Fibroblast of the aortic adventitia (primary cell): ENCODE results near the gene TMEM232. TPM values are rescaled to one million over a fixed set of nuclear protein-coding genes. Genes with fewer than 3 reads are reported as not detected.

Source experiments
- DNase-seq: peaks from one replicate; pipeline ENCODE4 v3.0.0-alpha.2; 2010; ENCODE audit warnings: low read depth
- H3K4me3 ChIP-seq: 2 replicates; pipeline ENCODE4 v1.5.1; 2011; ENCODE audit warnings: low read depth, mild to moderate bottlenecking, control low read depth, low read length, moderate library complexity
- total RNA-seq: library from RNA; depleted of rRNA; stranded (reverse); fragments of >200 nt; gene quantifications from 2 replicates; pipeline ENCODE4 v1.2.3, GENCODE V29; 2012; ENCODE audit warnings: low replicate concordance
- TF ChIP-seq, protein P1 (sequence below): IDR thresholded peaks from 2 replicates; pipeline ENCODE4 v1.5.1; 2011; ENCODE audit warnings: mild to moderate bottlenecking, low read length, control low read depth, inconsistent platforms; ENCODE audit not compliant: insufficient read depth

TMEM232 gene
- total RNA-seq, 1 donor: 4.7 TPM

DNA sequence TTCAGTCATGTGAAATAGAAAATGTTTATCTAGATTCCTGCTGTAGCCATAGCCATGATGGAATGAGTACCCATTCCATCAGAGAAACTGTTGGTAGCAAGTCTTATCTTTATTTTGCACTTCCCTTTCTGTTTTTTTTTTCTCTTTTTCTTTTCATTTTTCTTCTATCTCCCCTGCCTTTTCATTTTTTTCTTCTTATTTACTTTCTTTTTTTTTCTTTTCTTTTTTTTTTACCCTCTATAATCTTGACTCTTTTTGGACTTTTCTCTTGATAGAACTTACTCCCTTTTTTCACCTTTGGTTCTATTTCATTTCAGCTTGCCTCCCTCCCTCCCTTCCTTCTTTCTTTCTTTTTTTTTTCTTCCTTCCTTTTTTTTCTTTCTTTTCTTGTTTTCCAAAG is 27.7 kb upstream of the TMEM232 start:
- H3K4me3 ChIP-seq: no peak overlapping the region
- TF ChIP-seq, protein P1, sequence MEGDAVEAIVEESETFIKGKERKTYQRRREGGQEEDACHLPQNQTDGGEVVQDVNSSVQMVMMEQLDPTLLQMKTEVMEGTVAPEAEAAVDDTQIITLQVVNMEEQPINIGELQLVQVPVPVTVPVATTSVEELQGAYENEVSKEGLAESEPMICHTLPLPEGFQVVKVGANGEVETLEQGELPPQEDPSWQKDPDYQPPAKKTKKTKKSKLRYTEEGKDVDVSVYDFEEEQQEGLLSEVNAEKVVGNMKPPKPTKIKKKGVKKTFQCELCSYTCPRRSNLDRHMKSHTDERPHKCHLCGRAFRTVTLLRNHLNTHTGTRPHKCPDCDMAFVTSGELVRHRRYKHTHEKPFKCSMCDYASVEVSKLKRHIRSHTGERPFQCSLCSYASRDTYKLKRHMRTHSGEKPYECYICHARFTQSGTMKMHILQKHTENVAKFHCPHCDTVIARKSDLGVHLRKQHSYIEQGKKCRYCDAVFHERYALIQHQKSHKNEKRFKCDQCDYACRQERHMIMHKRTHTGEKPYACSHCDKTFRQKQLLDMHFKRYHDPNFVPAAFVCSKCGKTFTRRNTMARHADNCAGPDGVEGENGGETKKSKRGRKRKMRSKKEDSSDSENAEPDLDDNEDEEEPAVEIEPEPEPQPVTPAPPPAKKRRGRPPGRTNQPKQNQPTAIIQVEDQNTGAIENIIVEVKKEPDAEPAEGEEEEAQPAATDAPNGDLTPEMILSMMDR: no peak
- no peak for DNase-seq

DNA sequence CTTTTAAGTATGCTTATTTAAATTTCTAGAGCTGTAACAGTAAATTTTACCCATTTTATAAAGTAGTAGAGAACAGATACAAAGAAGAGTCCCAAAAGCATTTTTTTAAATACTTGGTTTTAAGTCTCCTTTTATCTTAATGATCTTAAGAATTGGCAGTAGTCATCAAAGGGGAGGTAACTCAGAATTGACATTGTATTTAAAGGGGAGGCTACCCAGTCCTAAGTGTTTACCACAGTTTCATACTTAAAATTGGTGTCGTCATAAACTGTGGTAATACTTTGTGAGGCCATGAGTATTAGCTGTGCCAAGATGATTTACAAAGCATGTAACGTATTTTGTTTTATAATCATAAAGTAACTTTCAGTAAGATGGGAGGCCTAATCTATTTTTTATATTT is 27.1 kb upstream of the TMEM232 start:
- H3K4me3 ChIP-seq: no peak overlapping the region
- no peak for DNase-seq
- TF ChIP-seq, protein P1: no peak

DNA sequence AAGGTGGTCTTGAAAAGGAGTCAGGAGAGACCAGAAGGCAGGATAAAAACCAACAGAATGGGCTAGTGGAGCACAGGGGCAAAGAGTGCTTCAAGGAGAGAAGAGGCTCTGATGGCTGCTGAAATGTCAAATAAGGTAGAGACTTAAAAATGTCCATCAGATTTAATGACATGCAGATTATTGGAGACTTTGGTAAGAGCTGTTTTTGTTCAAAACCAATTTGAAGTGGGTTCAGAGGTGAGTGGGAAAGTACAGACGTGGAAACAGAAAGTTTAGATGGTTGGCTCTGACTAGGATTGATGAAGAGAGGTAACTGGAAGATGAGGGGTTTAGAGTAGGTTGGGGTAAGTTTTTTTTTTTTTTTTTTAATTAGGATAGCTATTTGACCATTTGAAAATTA is 26.5 kb upstream of the TMEM232 start:
- DNase-seq: no peak
- TF ChIP-seq, protein P1: no peak
- no peak overlapping the region for H3K4me3 ChIP-seq

DNA sequence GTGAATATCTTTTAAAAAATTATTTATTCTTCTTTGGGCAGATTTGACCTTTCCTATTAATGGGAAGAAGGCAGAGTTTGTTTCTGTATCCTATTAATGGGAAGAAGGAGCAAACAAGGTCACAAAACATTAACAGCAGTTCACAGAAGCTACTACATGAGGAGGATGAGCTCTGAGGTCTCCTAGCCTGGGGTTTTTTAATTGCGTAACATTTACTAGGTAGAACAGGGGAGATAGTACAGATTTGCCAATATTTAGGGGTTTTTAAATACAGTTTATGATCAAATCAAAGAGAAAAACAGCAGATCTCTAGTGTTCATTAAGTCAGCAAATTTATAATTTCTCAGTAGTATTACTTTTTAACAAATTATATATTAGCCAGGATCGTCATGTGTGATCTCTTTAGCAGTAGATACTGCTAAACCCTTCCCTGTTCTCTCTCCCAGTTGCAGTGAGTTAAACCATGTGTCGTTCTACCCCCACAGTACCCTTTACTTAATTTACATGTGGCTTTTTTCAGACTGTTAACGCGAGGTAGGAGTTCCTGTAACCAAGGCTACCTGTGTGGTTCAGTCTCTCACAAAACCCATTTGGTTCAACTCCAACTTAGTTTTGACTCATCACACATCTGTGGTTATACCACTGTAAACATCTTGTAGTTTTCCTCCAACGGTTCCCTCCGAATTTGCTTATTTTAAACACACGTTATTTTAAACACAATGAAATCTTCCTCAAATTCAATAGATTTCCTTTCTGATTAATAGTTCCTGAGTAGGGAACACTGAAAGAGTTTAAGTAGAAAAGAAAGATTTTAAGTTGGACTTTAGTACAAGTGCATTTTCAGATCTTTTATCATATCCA is 25.7 kb upstream of the TMEM232 start:
- H3K4me3 ChIP-seq: no peak overlapping the region
- TF ChIP-seq, protein P1: no peak
- DNase-seq: no peak

DNA sequence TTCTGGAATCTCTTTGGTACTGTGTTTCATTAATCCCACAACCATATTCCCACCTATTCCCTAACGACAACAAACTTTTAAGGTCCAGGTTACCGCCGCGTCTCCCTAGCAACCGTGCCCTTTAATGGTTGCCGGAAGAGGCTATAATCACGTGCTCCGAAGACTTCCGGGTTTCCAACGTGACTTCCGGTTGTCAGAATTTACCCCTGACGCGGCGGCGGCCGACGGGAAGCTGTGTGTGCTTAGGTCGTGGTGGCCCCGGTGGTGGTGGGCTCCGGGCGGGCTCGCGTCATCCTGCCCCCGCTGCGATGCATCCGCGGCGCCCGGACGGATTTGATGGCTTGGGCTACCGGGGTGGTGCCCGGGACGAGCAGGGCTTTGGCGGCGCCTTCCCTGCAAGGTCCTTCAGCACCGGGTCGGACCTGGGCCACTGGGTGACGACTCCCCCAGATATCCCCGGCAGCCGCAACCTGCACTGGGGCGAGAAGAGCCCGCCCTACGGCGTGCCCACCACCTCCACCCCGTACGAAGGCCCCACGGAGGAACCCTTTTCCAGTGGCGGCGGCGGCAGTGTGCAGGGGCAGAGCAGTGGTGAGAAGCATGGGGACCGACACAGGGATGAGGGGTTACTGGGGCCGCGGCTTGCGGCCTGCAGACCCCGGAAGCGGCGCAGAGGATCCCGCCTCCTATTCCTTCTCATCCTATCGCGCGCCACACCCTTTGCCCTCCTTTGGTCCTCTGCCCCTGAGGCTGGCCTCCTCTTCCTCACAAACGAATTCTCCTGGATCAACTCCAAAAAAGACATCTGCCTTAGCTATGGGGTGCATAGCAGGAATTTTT is 12.6 kb upstream of the TMEM232 start, which contains the start of gene SLC25A46:
Gene SLC25A46, plus strand, starts transcription at position 196 of the 840 bp plus-strand sequence. Its CDS starts 113 bp downstream, at position 309.
- TF ChIP-seq, protein P1: no peak
- DNase-seq: peak; percentile 86
- peak within 1 kb of the TSS; percentile 85 for H3K4me3 ChIP-seq

DNA sequence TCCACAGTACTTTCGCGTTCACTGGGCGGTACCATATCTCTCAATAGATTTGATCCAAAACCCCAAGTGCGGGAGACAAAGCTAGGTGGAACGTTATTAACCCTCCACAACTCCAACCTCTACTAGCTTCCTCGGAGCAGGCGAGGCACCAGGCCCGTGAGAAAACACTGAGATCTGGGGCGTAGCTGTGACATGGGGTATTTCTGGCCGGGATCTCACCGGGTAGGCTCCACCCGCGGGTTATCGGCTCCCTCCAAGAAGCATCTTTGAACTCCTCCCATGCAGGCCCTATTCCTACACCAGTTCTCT is 12.0 kb upstream of the TMEM232 start:
- TF ChIP-seq, protein P1: no peak
- DNase-seq: no peak
- peak overlapping the region; percentile 85 for H3K4me3 ChIP-seq
